Glutamatergic neuron (in vitro differentiated cells): ENCODE data around the gene MYRIP. TPM values are rescaled to one million over a fixed set of nuclear protein-coding genes. Genes with fewer than 3 reads are reported as not detected.

Experiments
- DNase-seq: peaks from one replicate; pipeline ENCODE4 v3.0.0; 2022
- H3K27ac Mint-ChIP-seq: one replicate; pipeline ENCODE4 v1.8.0; 2020; ENCODE audit warnings: mild to moderate bottlenecking, mixed read lengths, inconsistent platforms; ENCODE audit not compliant: unreplicated experiment
- H3K27me3 Mint-ChIP-seq: one replicate; pipeline ENCODE4 v1.8.0; 2020; ENCODE audit warnings: mild to moderate bottlenecking, moderate library complexity, mixed read lengths, inconsistent platforms; ENCODE audit not compliant: unreplicated experiment
- H3K36me3 Mint-ChIP-seq: one replicate; pipeline ENCODE4 v1.8.0; 2020; ENCODE audit warnings: mild to moderate bottlenecking, mixed read lengths, inconsistent platforms; ENCODE audit not compliant: unreplicated experiment
- H3K4me1 Mint-ChIP-seq: one replicate; pipeline ENCODE4 v1.8.0; 2020; ENCODE audit warnings: mild to moderate bottlenecking, low read depth, mixed read lengths, inconsistent platforms; ENCODE audit not compliant: unreplicated experiment
- H3K4me3 Mint-ChIP-seq: one replicate; pipeline ENCODE4 v1.8.0; 2020; ENCODE audit warnings: mild to moderate bottlenecking, mixed read lengths, inconsistent platforms; ENCODE audit not compliant: unreplicated experiment
- H3K9me3 Mint-ChIP-seq: one replicate; pipeline ENCODE4 v1.8.0; 2020; ENCODE audit warnings: mild to moderate bottlenecking, moderate library complexity, mixed read lengths, inconsistent platforms; ENCODE audit not compliant: unreplicated experiment
- total RNA-seq: library from RNA; stranded (reverse); fragmentation: NEBNext Ultra II Directional; extraction: Animal tissue kit (Norgen Biotek cat#: 25700); gene quantifications from one replicate; pipeline ENCODE4 v1.2.1, GENCODE V29; 2021; ENCODE audit not compliant: unreplicated experiment
- TF ChIP-seq, protein P1 (sequence below): fragments of 200-600 bp; sonication (generic); IDR thresholded peaks from one replicate; pipeline ENCODE4 v1.5.0; 2021; ENCODE audit not compliant: partially characterized antibody, unreplicated experiment

The MYRIP gene
- total RNA-seq, 1 donor from 2014 or later, result 1.8 TPM

DNA sequence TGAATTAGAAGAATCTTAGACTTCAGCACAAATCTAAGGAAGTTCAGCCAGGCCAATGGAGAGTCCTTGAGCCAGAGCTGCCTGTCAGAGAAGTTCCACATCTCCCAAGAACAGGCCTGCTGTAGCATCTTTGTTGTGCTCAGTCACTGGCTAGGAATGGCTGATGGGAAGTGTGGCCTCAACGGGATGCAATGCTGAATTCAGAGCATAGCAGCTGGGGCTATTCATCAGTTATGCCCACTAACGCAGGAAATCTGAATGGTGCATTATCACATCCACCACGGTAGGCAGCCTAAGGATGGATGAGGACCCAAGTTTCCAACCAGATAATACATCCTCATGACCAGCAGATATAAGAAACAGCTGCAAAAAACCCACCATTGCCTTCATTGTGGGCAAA, 496.9 kb downstream of the MYRIP start:
- peaks cover 7% of the 10 kb centered on the region for H3K9me3 Mint-ChIP-seq

DNA sequence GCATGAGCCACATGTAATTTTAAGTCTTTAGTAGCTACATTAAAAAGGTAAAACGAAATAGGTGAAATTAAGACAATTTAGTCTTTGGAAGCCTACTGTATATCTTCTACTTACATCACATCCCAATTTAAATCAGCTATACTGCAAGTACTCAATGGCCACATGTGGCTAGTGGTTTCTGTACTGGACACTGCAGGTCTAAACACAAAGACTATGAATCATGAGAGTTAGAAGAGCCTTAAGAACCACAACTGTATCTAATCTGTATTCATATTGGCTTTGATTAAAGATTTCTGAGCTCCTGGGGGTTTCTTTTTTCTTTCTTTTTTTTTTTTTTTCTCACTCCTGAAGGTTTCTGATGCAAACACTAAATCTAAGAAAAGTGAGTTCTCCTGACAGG, 497.8 kb downstream of the MYRIP start:
- TF ChIP-seq, protein P1, sequence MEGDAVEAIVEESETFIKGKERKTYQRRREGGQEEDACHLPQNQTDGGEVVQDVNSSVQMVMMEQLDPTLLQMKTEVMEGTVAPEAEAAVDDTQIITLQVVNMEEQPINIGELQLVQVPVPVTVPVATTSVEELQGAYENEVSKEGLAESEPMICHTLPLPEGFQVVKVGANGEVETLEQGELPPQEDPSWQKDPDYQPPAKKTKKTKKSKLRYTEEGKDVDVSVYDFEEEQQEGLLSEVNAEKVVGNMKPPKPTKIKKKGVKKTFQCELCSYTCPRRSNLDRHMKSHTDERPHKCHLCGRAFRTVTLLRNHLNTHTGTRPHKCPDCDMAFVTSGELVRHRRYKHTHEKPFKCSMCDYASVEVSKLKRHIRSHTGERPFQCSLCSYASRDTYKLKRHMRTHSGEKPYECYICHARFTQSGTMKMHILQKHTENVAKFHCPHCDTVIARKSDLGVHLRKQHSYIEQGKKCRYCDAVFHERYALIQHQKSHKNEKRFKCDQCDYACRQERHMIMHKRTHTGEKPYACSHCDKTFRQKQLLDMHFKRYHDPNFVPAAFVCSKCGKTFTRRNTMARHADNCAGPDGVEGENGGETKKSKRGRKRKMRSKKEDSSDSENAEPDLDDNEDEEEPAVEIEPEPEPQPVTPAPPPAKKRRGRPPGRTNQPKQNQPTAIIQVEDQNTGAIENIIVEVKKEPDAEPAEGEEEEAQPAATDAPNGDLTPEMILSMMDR, result no peak
- no peak overlapping the region for H3K4me3 Mint-ChIP-seq
- no peak overlapping the region for H3K27ac Mint-ChIP-seq
- no peaks in the 10 kb centered on the region for H3K36me3 Mint-ChIP-seq
- peaks cover 3% of the 10 kb centered on the region for H3K27me3 Mint-ChIP-seq
- peaks cover 7% of the 10 kb centered on the region for H3K4me1 Mint-ChIP-seq
- peaks cover 7% of the 10 kb centered on the region for H3K9me3 Mint-ChIP-seq
- DNase-seq, result no peak

More for the DNA sequence above, 496.9 kb downstream of the MYRIP start:
- H3K27me3 Mint-ChIP-seq, result peaks cover 3% of the 10 kb centered on the region
- H3K27ac Mint-ChIP-seq, result no peak overlapping the region
- peaks cover 3% of the 10 kb centered on the region for H3K4me1 Mint-ChIP-seq
- no peak overlapping the region for H3K4me3 Mint-ChIP-seq
- no peaks in the 10 kb centered on the region for H3K36me3 Mint-ChIP-seq
- no peak for DNase-seq
- TF ChIP-seq, protein P1, result no peak

DNA sequence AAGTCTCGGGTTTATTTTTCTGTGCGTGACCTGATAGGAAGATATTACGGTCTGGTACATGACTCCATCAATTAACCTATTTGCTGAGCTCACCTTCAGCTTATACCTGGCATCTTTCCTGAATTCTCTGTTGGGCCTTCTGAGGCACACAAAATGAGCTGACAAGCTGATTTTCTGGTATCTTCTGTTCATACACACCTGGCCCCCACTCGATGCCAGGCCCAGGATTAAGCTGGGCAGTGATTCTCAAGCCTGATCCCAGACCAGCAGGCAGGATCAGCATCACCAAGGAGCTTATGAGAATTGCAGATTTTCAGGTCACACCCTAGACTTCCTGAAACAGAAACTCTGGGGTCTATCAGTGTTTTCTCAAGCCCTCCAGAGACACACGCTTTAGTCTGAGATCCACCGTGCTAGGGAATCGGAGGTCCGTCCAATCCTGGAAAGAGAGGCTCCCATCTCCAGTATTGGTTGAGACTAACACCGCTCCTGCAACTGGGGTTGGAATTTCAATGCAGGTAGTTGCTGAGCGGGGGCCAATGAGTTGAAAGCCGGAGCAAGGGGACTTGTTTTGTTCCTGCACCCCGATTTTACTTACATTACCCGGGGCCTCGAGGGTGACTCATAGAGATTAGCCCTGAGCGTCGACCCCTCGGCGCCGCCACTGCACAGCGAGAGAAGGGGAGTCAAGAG, 499.5 kb downstream of the MYRIP start:
- Mint-ChIP-seq H3K4me1 (peaks cover 7% of the 10 kb centered on the region), H3K27me3 (peaks cover 3% of the 10 kb centered on the region), H3K4me3 (peak overlapping the region; percentile 100), H3K9me3 (peaks cover 7% of the 10 kb centered on the region), H3K27ac (peak overlapping the region; percentile 77), H3K36me3 (no peaks in the 10 kb centered on the region)
- TF ChIP-seq, protein P1, result no peak
- DNase-seq, result no peak

DNA sequence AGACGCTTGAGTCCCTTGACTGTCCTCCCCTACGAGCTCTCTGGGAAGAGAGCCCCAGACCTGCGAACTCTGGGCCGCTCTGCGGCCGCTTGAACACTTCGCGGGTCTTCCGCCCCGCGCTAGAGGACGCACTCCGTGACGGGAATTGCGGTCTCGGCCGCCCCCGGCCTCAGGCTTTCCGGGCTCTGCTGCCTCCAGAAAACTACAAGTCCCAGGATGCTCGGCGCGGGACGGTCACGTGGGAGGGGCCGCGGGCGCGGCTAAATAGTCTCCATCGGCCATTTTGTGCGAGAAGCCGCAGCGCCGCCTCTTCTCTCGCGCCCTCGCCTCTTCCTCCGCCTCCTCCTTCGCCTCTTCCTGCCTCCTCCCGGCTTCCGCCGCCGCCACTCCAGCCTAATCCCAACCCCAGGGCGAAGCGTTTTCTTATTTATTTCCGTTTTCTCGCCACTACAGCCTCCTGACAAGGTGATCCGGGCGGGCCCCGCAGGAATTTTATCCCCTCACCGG, 500.1 kb downstream of the MYRIP start, which contains the start of gene EIF1B:
Gene EIF1B (plus strand): TSS at position 290 of the 507 bp plus-strand sequence. CDS start 235 bp downstream, outside the sequence.
- DNase-seq, result peak; percentile 99
- Mint-ChIP-seq H3K27me3 (peaks cover 3% of the 10 kb centered on the region), H3K4me3 (peak within 1 kb of the TSS; percentile 100), H3K9me3 (peaks cover 7% of the 10 kb centered on the region), H3K36me3 (no peaks in the 10 kb centered on the region), H3K4me1 (peaks cover 7% of the 10 kb centered on the region), H3K27ac (peak within 1 kb of the TSS; percentile 99)
- TF ChIP-seq, protein P1, result peak; percentile 88
